K562 (cell line): Measurements from ENCODE around the gene PHACTR2. TPM values are rescaled to one million over a fixed set of nuclear protein-coding genes. Genes with fewer than 3 reads are reported as not detected.

Experiments used
- ATAC-seq: fragments of 200-7000 bp; cut with Tn5 transposase; 3 replicates; pipeline ENCODE4 v1.9.1; 2020; ENCODE audit warnings: moderate library complexity
- BruUV-seq: library from RNA; stranded (reverse); fragments of 400-500 nt; replicated peaks from 2 replicates; lab custom pipeline; 2021; lab: Mats Ljungman, UMichigan
- CTCF ChIA-PET: fragments of 300-600 bp; formaldehyde crosslinking; extraction: SDS; loops from one replicate; lab custom pipeline; 2021; ENCODE audit warnings: low intra/inter-chr PET ratio; lab: Yijun Ruan, JAX
- POLR2A ChIA-PET: fragments of 300-600, 350-650 bp; sonication (Branson Sonifier 250); formaldehyde crosslinking; extraction: SDS; loops from one replicate; lab custom pipeline; 2021; ENCODE audit warnings: antibody characterized with exemption, inconsistent platforms; lab: Yijun Ruan, JAX
- DNase-seq, 4 experiments: peaks; one replicate each; pipeline versions ENCODE4 v3.0.0 to v3.0.0-alpha.2; 2011 to 2018; ENCODE audit warnings: low spot score in 3 of 4, mixed read lengths in 3 of 4; ENCODE audit errors: extremely low read depth in 1 of 4
- FAIRE-seq: peaks from 2 replicates; lab custom pipeline; 2011; peaks lifted over from hg19 to GRCh38; lab: Jason Lieb, UNC
- H2AFZ ChIP-seq: 2 replicates; pipeline ENCODE4 v1.6.0; 2011; ENCODE audit warnings: low read depth, low read length, control low read depth, inconsistent platforms
- H3K27ac ChIP-seq: fragments of 200-600 bp; 3 replicates; pipeline ENCODE4 v1.8.0; 2011; ENCODE audit warnings: low read depth, mild to moderate bottlenecking, control low read depth, inconsistent platforms, low read length, moderate library complexity, mixed read lengths; ENCODE audit errors: extremely low read depth
- H3K27me3 ChIP-seq, 2 experiments: fragments of 300-600 bp in 1 of 2; 2 replicates in 1 of 2; 3 replicates in 1 of 2; pipeline versions ENCODE4 v1.6.0 to v1.8.0; 2011; ENCODE audit warnings: inconsistent platforms in 2 of 2, low read length in 2 of 2, mild to moderate bottlenecking in 1 of 2, mixed read lengths in 1 of 2, moderate library complexity in 1 of 2; ENCODE audit not compliant: control insufficient read depth in 2 of 2, insufficient read depth in 2 of 2
- H3K36me3 ChIP-seq: fragments of 300-600 bp; 3 replicates; pipeline ENCODE4 v1.8.0; 2011; ENCODE audit warnings: mild to moderate bottlenecking, low read length, inconsistent platforms; ENCODE audit not compliant: control insufficient read depth, insufficient read depth
- H3K4me1 ChIP-seq, 2 experiments: fragments of 200-600 bp in 1 of 2; replicated peaks in 1 of 2; 2 replicates in 1 of 2; 3 replicates in 1 of 2; pipeline versions ENCODE4 v1.5.1 to v1.8.0; 2011; ENCODE audit warnings: inconsistent platforms in 2 of 2, low read length in 2 of 2, mild to moderate bottlenecking in 1 of 2, mixed read lengths in 1 of 2, moderate library complexity in 1 of 2; ENCODE audit not compliant: control insufficient read depth in 2 of 2, insufficient read depth in 2 of 2
- H3K4me2 ChIP-seq: 2 replicates; pipeline ENCODE4 v1.6.1; 2011; ENCODE audit warnings: low read length, control low read depth, inconsistent platforms, mixed read lengths; ENCODE audit not compliant: insufficient read depth
- H3K4me3 ChIP-seq: fragments of 200-600 bp; sonication (generic), shearing (Covaris generic); 2 replicates; pipeline ENCODE4 v1.5.1; 2016; ENCODE audit warnings: control low read depth, inconsistent platforms
- H3K79me2 ChIP-seq: fragments of 200-600 bp; 3 replicates; pipeline ENCODE4 v1.8.0; 2011; ENCODE audit warnings: low read length, inconsistent platforms; ENCODE audit not compliant: control insufficient read depth, insufficient read depth
- H3K9ac ChIP-seq, 2 experiments: 2 replicates each; pipeline versions ENCODE4 v1.6.0 to v1.6.1; 2011; ENCODE audit warnings: low read depth in 2 of 2, low read length in 2 of 2, control low read depth in 1 of 2, inconsistent platforms in 1 of 2, mild to moderate bottlenecking in 1 of 2, mixed read lengths in 1 of 2; ENCODE audit not compliant: insufficient read depth in 1 of 2
- H3K9me1 ChIP-seq: one replicate; pipeline ENCODE4 v1.6.0; 2011; ENCODE audit warnings: inconsistent platforms, mild to moderate bottlenecking, low read length, moderate library complexity; ENCODE audit not compliant: control insufficient read depth, insufficient read depth
- H3K9me3 ChIP-seq: replicated peaks from 2 replicates; pipeline ENCODE4 v1.5.1; 2011; ENCODE audit warnings: low read depth, low read length, inconsistent platforms; ENCODE audit not compliant: control insufficient read depth, insufficient read depth
- H4K20me1 ChIP-seq: replicated peaks from 2 replicates; pipeline ENCODE4 v1.6.1; 2011; ENCODE audit warnings: low read length, inconsistent platforms, mixed read lengths; ENCODE audit not compliant: control insufficient read depth, insufficient read depth
- BRF1 ChIP-seq: IDR thresholded peaks from 3 replicates; pipeline ENCODE4 v1.6.1; 2011; ENCODE audit warnings: borderline replicate concordance, mild to moderate bottlenecking; ENCODE audit not compliant: insufficient read length; ENCODE audit errors: extremely low read depth
- MCM7 ChIP-seq, 2 experiments: fragments of 450-650 bp; IDR thresholded peaks; 2 replicates each; pipeline ENCODE4 v1.6.1; 2016 to 2018
- PTRF ChIP-seq: fragments of 450-650 bp; IDR thresholded peaks from 2 replicates; pipeline ENCODE4 v1.6.1; 2016; ENCODE audit warnings: mild to moderate bottlenecking, missing genetic modification characterization, missing compliant biosample characterization
- RBM14 ChIP-seq: fragments of 200-400 bp; formaldehyde crosslinking; IDR thresholded peaks from 2 replicates; pipeline ENCODE4 v1.6.1; 2018; ENCODE audit warnings: low read depth, mild to moderate bottlenecking, low read length, moderate library complexity, borderline replicate concordance; ENCODE audit not compliant: insufficient read depth
- RFX7 ChIP-seq: fragments of 250-450 bp; sonication (Bioruptor Pico); IDR thresholded peaks from 2 replicates; pipeline ENCODE4 v1.5.1; 2021; ENCODE audit warnings: mild to moderate bottlenecking
- ZC3H8 ChIP-seq: fragments of 450-650 bp; IDR thresholded peaks from 2 replicates; pipeline ENCODE4 v1.6.1; 2017
- ZNF184 ChIP-seq: sonication (generic); formaldehyde crosslinking; IDR thresholded peaks from 2 replicates; pipeline ENCODE4 v1.5.0; 2020; ENCODE audit warnings: missing genetic modification reagents
- WGBS: fragments of 100-300 bp; shearing (Covaris generic); methylation state at CpG from one replicate; pipeline ENCODE4 v1.1.6; 2016; ENCODE audit warnings: low coverage, mixed read lengths; ENCODE audit not compliant: insufficient coverage; ENCODE audit errors: missing lambda C conversion rate; 5-methylcytosine and 5-hydroxymethylcytosine counted together
- in situ Hi-C: fragments of 300-500 bp; cut with MboI; formaldehyde crosslinking; loops from 4 replicates; pipeline ENCODE4 v1.15.0; 2018; ENCODE audit warnings: inconsistent platforms, mixed read lengths
- intact Hi-C: fragments of 100-400 bp; cut with micrococcal nuclease; formaldehyde crosslinking; loops from 2 replicates; pipeline ENCODE4 v1.14.2; 2022
- polyA plus RNA-seq, 8 experiments: library from polyadenylated mRNA; depleted of rRNA in 4 of 8; stranded (reverse) in 5 of 8; unstranded in 3 of 8; fragments of >200 nt; fragmentation: Nextera tagmentation in 2 of 8; fragmentation: Illumina TruSeq in 1 of 8; extraction: Ambion mirVana in 2 of 8; extraction: Trizol in 1 of 8; gene quantifications; 2 replicates each; pipeline versions ENCODE4 v1.2.1 to v1.2.3, GENCODE V29; 2011 to 2014; ENCODE audit warnings: inconsistent platforms in 1 of 8, missing spikeins in 1 of 8
- total RNA-seq, 7 experiments: library from RNA; depleted of rRNA in 6 of 7; stranded (reverse); fragments of >200 nt in 6 of 7; fragmentation: Illumina TruSeq in 2 of 7; extraction: Trizol in 2 of 7; gene quantifications; 2 replicates each; pipeline versions ENCODE4 v1.2.1 to v1.2.3, GENCODE V29; 2011 to 2021; ENCODE audit warnings: low replicate concordance in 1 of 7
- TF ChIP-seq, protein P1 (sequence below): conservative IDR thresholded peaks from 2 replicates; pipeline ENCODE4 v1.6.1; 2011; ENCODE audit warnings: low read depth, mild to moderate bottlenecking, low read length; ENCODE audit not compliant: control insufficient read depth
- TF ChIP-seq, protein P2 (sequence below): sonication (generic); formaldehyde crosslinking; IDR thresholded peaks from 2 replicates; pipeline ENCODE4 v1.8.0; 2022; ENCODE audit warnings: missing genetic modification reagents, mild to moderate bottlenecking, borderline replicate concordance
- TF ChIP-seq, protein P3 (sequence below): fragments of 450-650 bp; IDR thresholded peaks from 2 replicates; pipeline ENCODE4 v1.6.1; 2017; ENCODE audit warnings: mild to moderate bottlenecking, moderate library complexity

The PHACTR2 gene
- total and polyA plus RNA-seq, 9 of the 15 experiments (the other 6 are each of a cell fraction or from before 2014, with no cell fraction given), result 5.3 to 52.5 (median 22.9) TPM

DNA sequence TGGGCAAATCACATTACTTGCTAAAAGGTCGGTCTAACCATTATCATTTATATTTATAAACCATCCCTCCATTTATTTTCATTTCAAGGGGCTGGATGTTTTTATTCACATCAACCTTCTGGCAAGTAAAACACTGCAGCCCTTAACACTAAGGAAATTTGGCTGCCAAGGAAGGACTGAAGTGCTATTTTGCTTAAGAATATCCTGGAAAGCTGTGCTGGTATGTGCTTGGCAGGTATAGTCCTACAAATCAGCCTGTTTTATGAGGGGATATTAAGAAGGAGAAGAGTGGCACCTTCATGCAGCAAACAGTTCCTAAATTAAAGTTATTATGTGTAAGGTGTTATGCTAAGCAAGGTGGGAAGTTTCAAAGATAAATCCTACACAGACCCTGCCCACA is 9.8 kb downstream of the PHACTR2 start:
- in situ Hi-C loops, result no loop called here
- Histone ChIP-seq H3K9me3 (peaks cover 4% of the 10 kb centered on the region; the same call in 1 of the 2 replicates), H3K36me3 (no peaks in the 10 kb centered on the region), H2AFZ (no peak overlapping the region), H3K79me2 (peaks cover under 1% of the 10 kb centered on the region; the same call in 1 of the 3 replicates), H3K4me2 (no peak overlapping the region)
- DNase-seq (no peak), ATAC-seq (no peak)
- CTCF ChIA-PET, result no interaction called here
- WGBS, result 84% methylated on average over 1 of the region's 1 CpG
- TF ChIP-seq ZC3H8 (no peak), BRF1 (no peak), MCM7 (IDR thresholded peaks at IDR 0.05) (no peak), ZNF184 (CRISPR knock-in tag) (no peak), PTRF (no peak), RBM14 (no peak), RFX7 (CRISPR knock-in tag) (no peak)
- TF ChIP-seq, protein P1, sequence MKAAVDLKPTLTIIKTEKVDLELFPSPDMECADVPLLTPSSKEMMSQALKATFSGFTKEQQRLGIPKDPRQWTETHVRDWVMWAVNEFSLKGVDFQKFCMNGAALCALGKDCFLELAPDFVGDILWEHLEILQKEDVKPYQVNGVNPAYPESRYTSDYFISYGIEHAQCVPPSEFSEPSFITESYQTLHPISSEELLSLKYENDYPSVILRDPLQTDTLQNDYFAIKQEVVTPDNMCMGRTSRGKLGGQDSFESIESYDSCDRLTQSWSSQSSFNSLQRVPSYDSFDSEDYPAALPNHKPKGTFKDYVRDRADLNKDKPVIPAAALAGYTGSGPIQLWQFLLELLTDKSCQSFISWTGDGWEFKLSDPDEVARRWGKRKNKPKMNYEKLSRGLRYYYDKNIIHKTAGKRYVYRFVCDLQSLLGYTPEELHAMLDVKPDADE, result no peak
- TF ChIP-seq, protein P2, sequence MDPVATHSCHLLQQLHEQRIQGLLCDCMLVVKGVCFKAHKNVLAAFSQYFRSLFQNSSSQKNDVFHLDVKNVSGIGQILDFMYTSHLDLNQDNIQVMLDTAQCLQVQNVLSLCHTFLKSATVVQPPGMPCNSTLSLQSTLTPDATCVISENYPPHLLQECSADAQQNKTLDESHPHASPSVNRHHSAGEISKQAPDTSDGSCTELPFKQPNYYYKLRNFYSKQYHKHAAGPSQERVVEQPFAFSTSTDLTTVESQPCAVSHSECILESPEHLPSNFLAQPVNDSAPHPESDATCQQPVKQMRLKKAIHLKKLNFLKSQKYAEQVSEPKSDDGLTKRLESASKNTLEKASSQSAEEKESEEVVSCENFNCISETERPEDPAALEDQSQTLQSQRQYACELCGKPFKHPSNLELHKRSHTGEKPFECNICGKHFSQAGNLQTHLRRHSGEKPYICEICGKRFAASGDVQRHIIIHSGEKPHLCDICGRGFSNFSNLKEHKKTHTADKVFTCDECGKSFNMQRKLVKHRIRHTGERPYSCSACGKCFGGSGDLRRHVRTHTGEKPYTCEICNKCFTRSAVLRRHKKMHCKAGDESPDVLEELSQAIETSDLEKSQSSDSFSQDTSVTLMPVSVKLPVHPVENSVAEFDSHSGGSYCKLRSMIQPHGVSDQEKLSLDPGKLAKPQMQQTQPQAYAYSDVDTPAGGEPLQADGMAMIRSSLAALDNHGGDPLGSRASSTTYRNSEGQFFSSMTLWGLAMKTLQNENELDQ (CRISPR knock-in tag), result no peak
- TF ChIP-seq, protein P3, sequence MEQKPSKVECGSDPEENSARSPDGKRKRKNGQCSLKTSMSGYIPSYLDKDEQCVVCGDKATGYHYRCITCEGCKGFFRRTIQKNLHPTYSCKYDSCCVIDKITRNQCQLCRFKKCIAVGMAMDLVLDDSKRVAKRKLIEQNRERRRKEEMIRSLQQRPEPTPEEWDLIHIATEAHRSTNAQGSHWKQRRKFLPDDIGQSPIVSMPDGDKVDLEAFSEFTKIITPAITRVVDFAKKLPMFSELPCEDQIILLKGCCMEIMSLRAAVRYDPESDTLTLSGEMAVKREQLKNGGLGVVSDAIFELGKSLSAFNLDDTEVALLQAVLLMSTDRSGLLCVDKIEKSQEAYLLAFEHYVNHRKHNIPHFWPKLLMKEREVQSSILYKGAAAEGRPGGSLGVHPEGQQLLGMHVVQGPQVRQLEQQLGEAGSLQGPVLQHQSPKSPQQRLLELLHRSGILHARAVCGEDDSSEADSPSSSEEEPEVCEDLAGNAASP, result no peak
- TF ChIP-seq, all 486 proteins: peak for 0
- Histone ChIP-seq H3K27me3 (no peaks in the 10 kb centered on the region), H3K4me3 (no peak overlapping the region), H3K27ac (no peak overlapping the region), H4K20me1 (no peaks in the 10 kb centered on the region), H3K4me1 (no peaks in the 10 kb centered on the region), H3K9ac (no peak overlapping the region), H3K9me1 (no peaks in the 10 kb centered on the region)
- BruUV-seq, result no TSS peak
- no peak for FAIRE-seq
- POLR2A ChIA-PET, result interaction anchor here (0.8 to 1.2 kb wide), 2 partner anchors 9 to 15 kb away, joined by 3 to 4 read pairs; no protein-coding TSS in a partner anchor
- intact Hi-C loops, result no loop called here
